ENCODE measurements around the gene XBP1.

DNA sequence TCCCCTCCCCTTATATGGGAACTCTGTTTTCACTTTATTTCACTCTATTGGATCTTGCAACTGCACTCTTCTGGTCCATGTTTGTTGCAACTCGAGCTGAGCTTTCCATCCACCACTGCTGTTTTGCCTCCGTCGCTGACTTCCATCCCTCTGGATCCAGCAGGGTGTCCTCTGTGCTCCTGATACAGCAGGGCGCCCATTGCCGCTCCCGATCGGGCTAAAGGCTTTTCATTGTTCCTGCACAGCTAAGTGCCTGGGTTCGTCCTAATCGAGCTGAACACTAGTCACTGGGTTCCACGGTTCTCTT is 39.0 kb downstream of the XBP1 start:
- TF ChIP-seq, protein P1, sequence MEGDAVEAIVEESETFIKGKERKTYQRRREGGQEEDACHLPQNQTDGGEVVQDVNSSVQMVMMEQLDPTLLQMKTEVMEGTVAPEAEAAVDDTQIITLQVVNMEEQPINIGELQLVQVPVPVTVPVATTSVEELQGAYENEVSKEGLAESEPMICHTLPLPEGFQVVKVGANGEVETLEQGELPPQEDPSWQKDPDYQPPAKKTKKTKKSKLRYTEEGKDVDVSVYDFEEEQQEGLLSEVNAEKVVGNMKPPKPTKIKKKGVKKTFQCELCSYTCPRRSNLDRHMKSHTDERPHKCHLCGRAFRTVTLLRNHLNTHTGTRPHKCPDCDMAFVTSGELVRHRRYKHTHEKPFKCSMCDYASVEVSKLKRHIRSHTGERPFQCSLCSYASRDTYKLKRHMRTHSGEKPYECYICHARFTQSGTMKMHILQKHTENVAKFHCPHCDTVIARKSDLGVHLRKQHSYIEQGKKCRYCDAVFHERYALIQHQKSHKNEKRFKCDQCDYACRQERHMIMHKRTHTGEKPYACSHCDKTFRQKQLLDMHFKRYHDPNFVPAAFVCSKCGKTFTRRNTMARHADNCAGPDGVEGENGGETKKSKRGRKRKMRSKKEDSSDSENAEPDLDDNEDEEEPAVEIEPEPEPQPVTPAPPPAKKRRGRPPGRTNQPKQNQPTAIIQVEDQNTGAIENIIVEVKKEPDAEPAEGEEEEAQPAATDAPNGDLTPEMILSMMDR (IDR thresholded peaks at IDR 0.05): no peak
- TF ChIP-seq POLR2A (IDR thresholded peaks at IDR 0.05) (no peak), EP300 (IDR thresholded peaks at IDR 0.05) (no peak)

Data from tibial nerve (tissue), 4 donors.